Occipital lobe (tissue), 2 donors: ENCODE measurements around the gene ALG12. TPM values are rescaled to one million over a fixed set of nuclear protein-coding genes. Genes with fewer than 3 reads are reported as not detected.
"Not testable (repeated sequence)": the region's sequence is repeated elsewhere in the genome, so short reads cannot be mapped to it uniquely, and the experiment has no call there.

Source experiments
- DNase-seq: peaks from one replicate; lab custom pipeline; 2025; lab: John Stamatoyannopoulos, UW
- total RNA-seq: library from RNA; depleted of rRNA; stranded (reverse); fragments of >200 nt; gene quantifications from one replicate; pipeline ENCODE4 v1.2.3, GENCODE V29; 2014

The ALG12 gene
- total RNA-seq, 1 donor from 2014 or later: 11.7 TPM

DNA sequence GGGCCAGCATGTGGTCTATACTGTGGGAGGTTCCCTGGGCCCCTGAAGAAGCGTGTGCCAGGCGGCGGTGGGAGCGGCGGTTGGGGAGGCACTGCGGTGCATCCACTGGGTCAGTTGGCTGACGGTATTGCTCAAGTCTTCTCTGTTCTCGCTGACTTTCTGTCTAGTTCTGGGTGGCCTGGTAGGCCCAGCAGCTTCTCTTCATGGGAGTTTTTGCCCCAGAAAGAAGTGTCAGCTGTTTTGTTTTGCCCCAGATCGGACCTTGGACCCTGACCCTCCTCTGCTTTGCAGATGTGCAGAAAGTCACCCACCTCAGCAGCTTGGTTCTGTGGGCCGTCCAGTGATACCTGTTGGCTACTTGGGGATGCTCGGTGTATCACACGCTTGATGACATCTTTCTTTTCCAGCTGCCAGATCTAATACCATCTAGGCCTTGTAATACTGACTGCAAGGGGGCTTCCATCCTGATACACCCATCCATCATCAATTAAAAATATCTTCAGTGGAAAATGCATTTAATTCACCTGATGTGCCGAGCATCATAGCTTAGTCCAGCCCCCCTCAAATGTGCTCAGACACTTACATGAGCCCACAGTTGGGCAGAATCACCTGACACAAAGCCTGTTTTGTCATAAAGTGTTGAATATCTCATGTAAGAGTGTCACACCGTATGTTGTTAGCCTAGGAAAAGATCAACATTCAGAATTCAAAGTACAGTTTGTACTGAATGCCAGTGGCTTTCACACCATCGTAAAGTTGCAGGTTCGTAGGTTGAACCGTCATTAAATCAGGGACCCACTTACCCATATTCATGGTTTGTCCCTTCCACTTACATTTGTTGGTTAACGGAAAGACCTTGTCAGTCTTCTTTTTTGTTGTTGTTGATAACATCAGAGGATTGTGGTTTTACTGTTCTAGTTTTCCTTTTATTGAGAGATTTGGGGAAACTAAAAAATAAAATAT lies 50.7 kb downstream of the ALG12 start:
- no peak for DNase-seq

GRCh38 chr22:49866646-49867045 lies 51.6 kb downstream of the ALG12 start:
- DNase-seq: no peak

DNA sequence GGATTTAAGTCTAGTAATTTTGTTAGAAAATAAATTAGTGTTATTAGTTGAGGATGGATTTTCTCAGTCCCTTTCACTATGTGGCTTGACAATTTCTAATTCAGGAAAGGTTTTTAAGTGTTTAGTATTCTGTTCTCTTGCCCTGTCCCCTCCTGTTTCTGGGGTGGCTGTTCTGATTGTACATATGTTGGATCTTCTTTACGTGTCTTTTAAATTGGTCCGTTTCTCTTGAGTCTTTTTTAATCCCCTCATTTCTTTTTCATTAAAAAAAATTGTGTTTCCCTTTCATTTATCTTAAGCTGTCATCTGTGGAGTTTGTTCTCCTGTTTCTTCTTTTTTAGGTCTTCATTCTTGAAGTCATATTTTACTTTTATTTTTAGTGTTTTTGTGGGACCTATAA lies 52.1 kb downstream of the ALG12 start:
- DNase-seq: no peak

GRCh38 chr22:49865156-49865555 lies 53.1 kb downstream of the ALG12 start:
- no peak for DNase-seq

GRCh38 chr22:49863931-49864330 lies 54.3 kb downstream of the ALG12 start:
- DNase-seq: no peak

DNA sequence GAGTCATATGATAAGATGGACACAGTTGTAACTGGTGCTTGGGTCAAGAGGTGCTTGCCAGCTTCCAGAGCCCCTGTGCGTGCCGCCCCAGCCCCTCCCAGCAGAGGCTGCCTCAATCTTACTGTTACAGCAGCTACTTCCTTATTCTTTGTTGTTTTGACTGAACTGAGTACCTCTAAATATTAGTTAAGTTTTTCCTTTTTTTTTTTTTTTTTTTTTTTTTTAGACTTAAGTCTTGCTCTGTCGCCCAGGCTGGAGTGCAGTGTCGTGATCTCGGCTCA lies 55.8 kb downstream of the ALG12 start:
- no peak for DNase-seq

- DNase-seq: no peak
Observed at GRCh38 chr22:49861642-49862495, 56.4 kb downstream of the ALG12 start.

- DNase-seq: no peak
Observed at GRCh38 chr22:49858827-49859226, 59.4 kb downstream of the ALG12 start.

- DNase-seq: no peak
Observed at GRCh38 chr22:49856766-49857618, 61.2 kb downstream of the ALG12 start.

DNA sequence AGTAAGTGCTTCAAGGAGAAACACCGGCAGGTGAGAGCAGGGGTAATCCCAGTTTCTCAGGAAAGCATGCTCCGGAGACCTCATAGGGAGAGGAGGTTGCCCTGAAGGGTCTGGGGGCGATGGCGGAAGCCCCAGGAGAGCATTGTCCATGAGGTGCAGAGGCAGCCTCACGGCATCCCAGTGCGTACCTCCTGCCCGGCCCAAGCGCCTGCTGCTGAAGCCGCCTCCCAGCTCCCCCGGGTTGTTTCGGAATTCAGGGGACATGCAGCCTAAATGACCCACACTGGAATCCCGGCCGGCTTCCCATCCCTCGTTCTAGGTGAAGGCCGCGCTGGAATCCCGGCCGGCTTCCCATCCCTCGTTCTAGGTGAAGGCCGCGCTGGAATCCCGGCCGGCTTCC lies 61.9 kb downstream of the ALG12 start:
- no peak for DNase-seq

DNA sequence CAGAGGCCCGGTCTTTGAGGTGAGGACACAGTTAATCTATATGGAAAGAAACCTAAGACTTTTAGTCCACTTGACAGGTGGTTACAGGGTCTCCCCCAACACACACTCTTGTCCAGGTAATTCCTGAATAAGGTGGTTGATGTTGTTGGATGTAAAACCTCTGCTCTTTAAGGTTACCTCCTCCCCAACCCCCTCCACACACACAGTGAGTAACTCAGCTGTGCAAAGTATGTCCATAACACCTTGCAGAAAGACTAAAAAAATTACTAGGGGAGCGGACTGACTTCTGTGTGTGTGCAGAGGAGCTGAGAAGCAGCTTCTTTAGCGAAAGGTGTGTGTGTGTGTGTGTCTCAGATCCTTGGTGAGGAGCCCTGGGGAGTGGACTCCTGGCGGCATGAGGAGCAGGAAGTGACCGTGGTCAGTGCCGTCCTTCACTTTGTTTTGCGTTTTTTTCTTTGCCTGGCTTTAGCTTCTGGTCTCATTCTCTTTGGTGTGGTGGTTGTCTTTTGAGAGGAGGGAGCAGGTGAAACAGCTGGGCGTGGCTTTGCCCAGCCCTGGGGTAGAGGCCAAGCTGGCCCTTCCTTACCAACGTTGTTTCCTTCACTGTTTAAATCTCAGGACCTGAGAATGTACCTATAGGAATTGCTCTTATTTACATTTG lies 62.9 kb downstream of the ALG12 start:
- no peak for DNase-seq

DNA sequence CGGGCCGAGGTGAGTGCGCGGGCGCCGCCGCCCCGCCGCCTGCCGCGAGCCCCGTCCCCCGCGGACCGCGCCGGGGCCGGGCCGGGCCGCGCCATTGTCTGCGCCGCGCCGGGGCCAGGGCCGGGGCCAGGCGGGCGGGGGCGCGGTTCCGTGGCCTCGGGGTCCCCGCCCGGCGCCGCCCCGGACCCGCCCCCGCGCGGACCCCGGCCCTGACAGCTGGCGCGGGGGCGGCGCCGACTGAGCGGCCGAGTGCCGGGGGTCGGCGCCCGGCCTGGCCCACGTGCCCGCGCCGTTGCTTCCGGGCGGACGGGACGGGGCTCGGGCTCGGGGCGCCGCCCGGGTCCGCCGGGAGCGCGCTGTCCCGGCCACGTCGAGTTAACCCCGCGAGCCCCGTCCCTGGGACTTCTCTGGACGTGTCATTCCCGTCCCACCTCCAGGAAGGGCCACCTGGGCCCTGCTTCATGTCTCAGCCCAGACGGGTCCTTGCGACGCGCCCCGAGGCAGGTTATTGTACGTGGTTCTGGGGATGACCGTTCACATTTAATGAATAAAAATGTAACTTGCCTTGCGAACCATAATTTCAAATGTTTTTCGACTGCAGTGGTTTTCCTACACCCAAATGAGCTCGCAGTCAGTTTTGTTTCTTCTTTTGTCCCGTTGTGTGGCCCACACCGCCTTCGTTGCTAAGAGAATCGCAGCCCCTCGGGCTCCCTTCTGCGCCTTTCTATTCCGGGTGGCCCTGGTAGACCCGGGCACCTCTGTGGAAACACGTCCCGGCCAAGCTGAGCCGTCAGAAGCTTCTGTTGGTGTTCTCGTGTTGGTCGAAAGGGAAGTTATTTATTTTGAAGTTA lies 64.0 kb downstream of the ALG12 start:
- no peak for DNase-seq

DNA sequence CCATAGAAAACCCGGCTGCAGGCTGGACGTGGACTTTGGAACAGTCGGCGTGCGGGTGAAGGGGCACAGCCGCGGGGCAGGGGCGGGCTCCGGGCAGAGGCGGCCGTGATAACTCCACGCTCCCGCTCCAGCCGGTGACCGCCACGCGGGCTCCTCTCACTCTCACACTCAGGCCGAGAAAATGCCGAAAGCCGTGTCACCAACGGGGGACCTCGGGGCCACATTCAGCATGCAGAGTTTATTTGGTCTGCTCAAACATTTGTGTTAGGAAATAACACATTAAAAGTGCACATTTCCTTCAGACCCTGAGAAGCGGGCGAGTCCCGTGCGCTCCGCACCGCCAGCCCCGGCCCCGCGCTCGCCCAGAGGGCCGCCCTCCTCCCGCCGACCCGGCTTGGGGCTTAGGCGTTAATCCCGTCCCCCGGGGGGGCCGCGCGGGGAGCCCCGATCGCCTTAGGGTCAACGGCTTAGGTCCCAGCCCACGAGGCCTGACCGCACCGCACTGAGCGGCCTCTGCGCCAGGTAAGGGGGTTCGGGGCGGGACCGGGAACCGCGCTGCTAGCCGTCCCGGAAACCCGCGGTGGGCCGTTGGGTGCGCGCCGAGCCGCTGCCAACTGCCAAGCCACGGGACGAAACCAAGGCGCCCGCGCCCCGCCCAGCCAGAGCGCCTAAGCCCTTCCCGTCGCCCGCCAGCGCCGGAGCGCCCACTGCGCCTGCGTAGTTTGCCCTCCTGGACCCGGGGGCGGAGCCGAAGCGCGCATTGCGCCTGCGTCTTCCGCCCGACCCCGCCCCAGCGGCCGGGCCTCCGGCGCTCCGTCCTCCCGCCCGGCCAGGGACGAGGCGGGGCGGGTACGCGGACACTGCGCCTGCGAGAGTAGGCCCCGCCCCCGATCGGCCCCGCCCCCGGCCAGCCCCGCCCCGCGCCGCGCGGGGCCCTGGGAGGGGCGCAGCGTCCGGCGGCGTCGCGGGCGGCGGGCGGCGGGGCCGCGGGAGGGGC lies 65.0 kb downstream of the ALG12 start, which contains the start of gene ZBED4:
ZBED4 (plus strand) TSS at position 947 of the 997 bp plus-strand sequence. CDS start 29,819 bp downstream, outside the sequence.
- DNase-seq: peak; percentile 91

DNA sequence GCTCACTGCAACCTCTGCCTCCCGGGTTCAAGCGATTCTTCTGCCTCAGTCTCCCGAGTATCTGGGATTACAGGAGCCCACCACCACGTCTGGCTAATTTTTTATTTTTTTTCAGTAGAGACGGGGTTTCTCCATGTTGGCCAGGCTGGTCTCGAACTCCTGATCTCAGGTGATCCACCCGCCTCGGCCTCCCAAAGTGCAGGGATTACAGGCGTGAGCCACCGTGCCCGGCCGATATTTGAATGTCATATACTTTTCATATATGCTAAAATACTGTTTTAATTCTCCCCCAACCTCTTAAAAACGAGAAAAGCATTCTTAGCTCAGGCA lies 65.7 kb downstream of the ALG12 start:
- not testable (repeated sequence) for DNase-seq

GRCh38 chr22:49850959-49851802 lies 67.1 kb downstream of the ALG12 start:
- no peak for DNase-seq
